Kidney tubule cell (primary cell): ENCODE results near the gene ERP44.
"Not testable (repeated sequence)": the region's sequence is repeated elsewhere in the genome, so short reads cannot be mapped to it uniquely, and the experiment has no call there.

Experiments used
- DNase-seq: peaks from one replicate; pipeline ENCODE4 v3.0.0-alpha.2; 2018; ENCODE audit warnings: low spot score

Gene ERP44

DNA sequence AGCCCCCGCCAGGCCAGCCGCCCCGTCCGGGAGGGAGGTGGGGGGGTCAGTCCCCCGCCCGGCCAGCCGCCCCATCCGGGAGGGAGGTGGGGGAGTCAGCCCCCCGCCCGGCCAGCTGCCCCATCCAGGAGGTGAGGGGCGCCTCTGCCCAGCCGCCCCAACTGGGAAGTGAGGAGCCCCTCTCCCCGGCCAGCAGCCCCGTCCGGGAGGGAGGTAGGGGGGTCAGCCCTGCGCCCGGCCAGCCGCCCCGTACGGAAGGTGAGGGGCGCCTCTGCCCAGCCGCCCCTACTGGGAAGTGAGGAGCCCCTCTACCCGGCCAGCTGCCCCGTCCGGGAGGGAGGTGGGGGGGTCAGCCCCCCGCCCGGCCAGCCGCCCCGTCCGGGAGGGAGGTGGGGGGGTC, 30.8 kb downstream of the ERP44 start:
- not testable (repeated sequence) for DNase-seq

- DNase-seq: no peak
These were observed 32.3 kb downstream of the ERP44 start for GRCh38 chr9:100066539-100066938.

DNA sequence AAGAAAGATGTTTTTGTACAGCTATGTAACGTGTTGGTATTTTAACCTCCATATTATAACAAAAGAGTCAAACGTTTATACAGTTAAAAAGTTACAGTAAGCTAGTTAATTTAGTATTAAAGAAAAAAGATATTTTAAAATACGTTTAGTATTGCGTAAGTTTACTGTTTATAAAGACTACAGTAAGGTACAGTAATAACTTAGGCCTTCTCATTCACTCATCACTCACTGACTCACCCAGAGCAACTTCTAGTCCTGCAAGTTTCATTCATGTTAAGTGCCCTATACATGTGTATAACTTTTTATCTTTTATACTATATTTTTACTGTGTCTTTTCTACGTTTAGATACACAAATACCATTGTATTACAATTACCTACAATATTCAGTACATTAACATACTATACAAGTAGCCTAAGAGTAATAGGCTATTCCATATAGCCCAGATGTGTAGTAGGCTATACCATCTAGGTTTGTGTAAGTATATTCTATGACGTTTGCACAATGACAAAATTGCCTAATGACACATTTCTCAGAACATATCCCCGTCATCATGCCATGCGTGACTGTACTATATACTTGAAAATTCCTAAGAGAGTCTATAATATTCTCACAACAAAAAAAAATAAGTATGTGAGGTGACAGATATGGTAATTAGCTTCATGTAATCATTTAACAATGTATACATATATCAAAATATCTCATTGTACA, 33.8 kb downstream of the ERP44 start:
- peak; percentile 39 for DNase-seq

GRCh38 chr9:100063185-100063584, 35.6 kb downstream of the ERP44 start:
- peak; percentile 30 for DNase-seq

- not testable (repeated sequence) for DNase-seq
These were observed 36.1 kb downstream of the ERP44 start for GRCh38 chr9:100062683-100063082.

- DNase-seq: no peak
These were observed 39.9 kb downstream of the ERP44 start for GRCh38 chr9:100058699-100059579.

- DNase-seq: no peak
These were observed 41.2 kb downstream of the ERP44 start for GRCh38 chr9:100057624-100058023.

DNA sequence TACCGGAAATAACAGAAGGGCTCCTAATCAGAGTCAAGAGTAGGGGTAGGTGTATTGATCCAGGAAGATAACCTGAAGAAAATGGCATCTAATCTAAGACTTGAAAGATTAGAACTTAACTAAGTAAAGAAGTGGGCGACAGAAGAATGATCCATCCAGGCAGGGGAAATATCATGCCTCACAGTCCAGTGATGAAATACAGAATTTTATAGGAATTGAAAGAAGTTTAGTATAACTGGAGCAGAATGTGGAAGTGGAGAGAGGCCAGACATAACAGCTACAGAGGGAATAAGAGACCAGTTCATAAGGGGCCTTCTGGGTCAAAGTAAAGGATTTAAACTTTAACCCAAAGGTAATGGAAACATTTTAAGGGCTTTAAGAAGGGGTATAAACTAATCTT, 42.2 kb downstream of the ERP44 start:
- DNase-seq: no peak

DNA sequence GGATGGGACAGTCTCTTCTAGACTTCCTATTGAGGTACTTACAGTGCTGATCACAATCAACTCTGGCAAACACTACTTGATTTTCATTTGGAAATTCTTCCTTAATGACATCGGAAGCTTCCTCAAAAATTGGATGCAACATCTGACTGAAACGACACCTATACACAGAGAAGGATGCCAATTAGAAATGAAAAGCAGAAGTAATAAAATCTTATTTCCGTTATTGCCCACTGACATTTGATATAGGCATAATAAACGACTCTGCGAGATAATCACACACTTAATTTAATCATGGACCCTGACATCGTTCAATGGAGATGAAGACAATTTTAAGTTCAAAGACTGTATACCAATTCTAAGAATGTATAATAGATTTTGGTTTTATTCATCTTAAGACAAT, 46.4 kb downstream of the ERP44 start:
- no peak for DNase-seq

GRCh38 chr9:100049551-100049950, 49.2 kb downstream of the ERP44 start:
- no peak for DNase-seq

- DNase-seq: no peak
These were observed 60.3 kb downstream of the ERP44 start for GRCh38 chr9:100038472-100038871.

DNA sequence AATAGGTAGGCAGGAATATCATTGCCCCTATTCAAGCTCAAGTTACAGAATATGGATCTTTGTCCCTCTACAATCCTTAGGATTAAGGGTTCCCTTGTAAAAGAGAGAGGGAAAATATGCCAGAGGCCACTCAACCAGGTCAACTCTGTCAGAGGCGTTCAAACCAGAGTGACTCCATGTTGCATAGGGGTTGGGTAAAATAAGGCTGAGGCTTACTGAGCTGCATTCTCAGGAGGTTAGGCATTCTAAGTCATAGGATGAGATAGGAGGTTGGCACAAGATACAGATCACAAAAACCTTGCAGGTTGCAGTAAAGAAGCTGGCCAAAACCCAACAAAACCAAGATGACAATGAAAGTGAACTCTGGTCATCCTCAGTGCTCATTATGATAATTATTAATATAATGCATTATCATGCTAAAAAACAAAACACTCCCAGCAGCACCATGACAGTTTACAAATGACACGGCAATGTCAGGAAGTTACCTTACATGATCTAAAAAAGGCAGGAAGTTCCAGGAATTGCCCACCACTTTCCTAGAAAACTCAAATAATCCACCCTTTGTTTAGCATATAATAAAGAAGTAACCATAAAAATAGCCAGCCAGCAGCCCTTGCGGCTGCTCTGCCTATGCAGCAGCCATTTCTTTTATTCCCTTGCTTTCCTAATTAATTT, 64.8 kb downstream of the ERP44 start:
- DNase-seq: no peak

- DNase-seq: no peak
These were observed 68.3 kb downstream of the ERP44 start for GRCh38 chr9:100030548-100030947.

GRCh38 chr9:100029251-100029650, 69.5 kb downstream of the ERP44 start:
- DNase-seq: no peak

DNA sequence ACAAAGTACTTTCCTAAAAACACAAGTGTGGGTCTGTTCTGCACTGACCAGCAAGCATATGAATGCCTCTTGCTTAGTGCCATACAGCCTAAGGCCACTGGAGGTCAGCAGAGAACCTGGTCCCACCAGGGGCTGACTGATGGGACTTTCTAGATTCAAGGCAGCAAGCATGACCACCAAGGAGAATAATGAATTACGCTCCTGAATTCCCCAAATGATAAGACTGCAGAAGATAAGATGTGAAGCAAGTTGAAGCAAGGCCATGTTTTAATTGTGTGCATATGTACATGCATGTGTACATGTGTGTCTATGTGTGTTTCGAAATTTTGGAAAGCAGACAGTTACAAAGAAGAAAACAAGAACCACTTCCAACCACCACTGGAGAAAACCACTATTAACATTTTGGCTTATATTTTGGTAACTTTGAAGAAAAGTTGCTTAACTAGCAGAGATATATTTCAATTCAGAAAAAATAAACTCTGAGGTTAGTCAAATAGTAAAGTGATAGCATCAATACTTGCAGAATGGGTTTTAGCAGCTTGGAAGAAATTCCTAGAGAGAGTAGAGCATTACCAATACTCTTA, 70.5 kb downstream of the ERP44 start:
- peak; percentile 75 for DNase-seq

DNA sequence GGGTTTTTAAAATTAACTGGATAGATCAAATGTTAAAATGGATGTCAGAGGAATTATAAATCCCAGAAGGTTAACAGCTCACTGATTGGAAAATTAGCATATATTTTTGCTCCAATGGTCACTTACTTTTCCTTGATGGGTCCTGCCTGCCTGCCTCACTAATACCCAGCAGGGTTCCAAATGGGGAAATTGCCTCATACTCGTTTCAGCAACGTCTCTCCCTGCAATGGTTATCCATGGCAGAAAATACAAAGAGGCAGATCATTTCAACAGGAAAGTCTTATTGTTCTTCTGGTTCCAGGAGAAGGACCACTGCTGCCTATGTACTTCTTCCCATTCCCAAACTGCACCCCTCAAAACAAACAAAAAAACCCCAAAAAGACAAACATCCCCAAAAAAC, 71.3 kb downstream of the ERP44 start:
- no peak for DNase-seq

- no peak for DNase-seq
These were observed 76.9 kb downstream of the ERP44 start for GRCh38 chr9:100021931-100022330.

DNA sequence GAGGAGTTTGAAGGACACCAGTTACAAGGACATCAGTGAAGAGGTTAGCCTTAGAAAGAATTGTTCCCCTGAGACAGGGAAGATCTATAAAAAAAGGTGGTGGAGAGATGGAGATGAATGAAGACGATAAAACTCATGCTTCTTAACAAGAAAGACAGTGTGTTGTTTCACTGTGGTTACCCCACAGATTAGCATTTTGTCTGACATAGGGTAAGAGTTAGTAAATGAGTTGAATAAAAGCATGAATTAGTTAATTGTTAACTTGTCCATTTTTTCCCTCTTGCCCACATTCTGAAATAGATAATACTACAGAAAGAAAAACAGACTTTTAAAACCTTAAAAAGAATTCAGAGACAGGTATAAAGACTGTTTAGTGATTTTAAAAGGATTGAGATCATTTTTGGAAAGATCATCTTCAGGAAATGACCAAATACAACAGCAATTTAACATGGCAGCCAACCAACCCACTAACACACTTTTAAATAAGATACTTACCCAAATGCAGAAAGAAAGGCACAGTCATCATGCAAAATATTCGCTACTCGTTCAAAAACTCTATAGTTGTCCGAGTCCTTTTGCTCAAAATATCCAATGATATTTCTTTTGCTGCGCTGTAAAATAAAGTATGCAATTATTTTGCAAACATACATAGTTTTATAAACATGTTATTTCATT, 78.5 kb downstream of the ERP44 start:
- peak; percentile 45 for DNase-seq

- DNase-seq: no peak
These were observed 79.3 kb downstream of the ERP44 start for GRCh38 chr9:100019541-100019940.

DNA sequence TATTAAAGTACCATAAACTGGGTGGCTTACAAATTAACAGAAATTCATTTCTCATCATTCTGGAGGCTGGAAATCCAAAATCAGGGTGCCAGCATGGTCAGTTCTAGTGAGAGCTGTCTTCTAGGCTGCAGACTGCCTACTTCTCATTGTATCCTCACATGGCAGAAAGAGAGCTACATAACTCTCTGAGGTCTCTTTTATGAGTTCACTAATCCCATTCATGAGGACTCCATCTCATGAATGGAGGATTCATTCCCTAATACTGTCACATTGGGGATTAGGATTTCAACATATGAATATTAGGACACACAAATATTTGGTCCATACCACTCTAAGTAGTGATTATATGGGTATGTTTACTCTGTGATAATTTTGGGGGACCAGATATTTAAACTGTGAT, 84.0 kb downstream of the ERP44 start:
- DNase-seq: no peak

- no peak for DNase-seq
These were observed 85.2 kb downstream of the ERP44 start for GRCh38 chr9:100013573-100013972.

- DNase-seq: no peak
These were observed 86.5 kb downstream of the ERP44 start for GRCh38 chr9:100012279-100012678.
